Esophagus (tissue), 2 donors: ENCODE results near the gene CDKN2A. TPM values are rescaled to one million over a fixed set of nuclear protein-coding genes. Genes with fewer than 3 reads are reported as not detected.

Experiments
- H3K27ac ChIP-seq, 2 donors: one replicate each; pipeline ENCODE4 v1.5.1; 2013; ENCODE audit warnings: low read depth in 2 of 2, mild to moderate bottlenecking in 2 of 2, inconsistent platforms in 1 of 2, low read length in 1 of 2, moderate library complexity in 1 of 2
- H3K27me3 ChIP-seq, 2 donors: one replicate each; pipeline ENCODE4 v1.6.1; 2013; ENCODE audit warnings: low read length in 2 of 2, control low read depth in 1 of 2, mild to moderate bottlenecking in 1 of 2; ENCODE audit not compliant: insufficient read depth in 2 of 2, control insufficient read depth in 1 of 2
- H3K36me3 ChIP-seq, 2 donors: one replicate each; pipeline ENCODE4 v1.6.1; 2013; ENCODE audit warnings: low read length in 1 of 2; ENCODE audit not compliant: control insufficient read depth in 2 of 2, insufficient read depth in 2 of 2
- H3K4me1 ChIP-seq, 2 donors: one replicate each; pipeline ENCODE4 v1.6.1; 2013; ENCODE audit warnings: low read length in 1 of 2; ENCODE audit not compliant: control insufficient read depth in 2 of 2, insufficient read depth in 2 of 2
- H3K4me3 ChIP-seq, 2 donors: one replicate each; pipeline ENCODE4 v1.5.1; 2013; ENCODE audit warnings: low read length in 2 of 2, mild to moderate bottlenecking in 2 of 2, low read depth in 1 of 2, moderate library complexity in 1 of 2
- H3K9me3 ChIP-seq, 2 donors: one replicate each; pipeline ENCODE4 v1.6.1; 2013; ENCODE audit warnings: mild to moderate bottlenecking in 2 of 2, low read depth in 1 of 2, low read length in 1 of 2, moderate library complexity in 1 of 2; ENCODE audit not compliant: control insufficient read depth in 2 of 2, insufficient read depth in 1 of 2
- WGBS, 2 donors: extraction: QIAGEN DNeasy Blood & Tissue Kit; methylation state at CpG; one replicate each; pipeline ENCODE4 v1.1.7; 2013; 5-methylcytosine and 5-hydroxymethylcytosine counted together
- polyA plus RNA-seq, 2 donors: library from polyadenylated mRNA; stranded (reverse); fragments of 200-250 nt; gene quantifications; one replicate each; pipeline ENCODE4 v1.2.3, GENCODE V29; 2013
- donor health status: healthy with polysubstance abuse.
- donor health status: Bipolar disorder and iron deficiency.

CDKN2A gene
- polyA plus RNA-seq, 2 donors = 6.1 to 11.3 TPM

GRCh38 chr9:22008717-22009505, 14.7 kb upstream of the CDKN2A start, which contains the start of gene CDKN2B:
Gene CDKN2B, minus strand, starts transcription at chr9:22009305. Its CDS starts 352 bp downstream, at chr9:22008953.
- H3K27ac ChIP-seq = peak within 1 kb of the TSS; percentile 94 to 96
- no peaks in the 10 kb centered on the region for H3K9me3 ChIP-seq
- H3K36me3 ChIP-seq = peaks cover 0 to 9% of the 10 kb centered on the region in 2 donors
- H3K4me1 ChIP-seq = peaks cover 3 to 7% of the 10 kb centered on the region in 2 donors
- peaks cover 0 to 6% of the 10 kb centered on the region in 2 donors for H3K27me3 ChIP-seq
- 1% methylated on average over 85 to 86 of the region's 86 CpGs for WGBS, 2 donors
- peak within 1 kb of the TSS; percentile 69 to 83 for H3K4me3 ChIP-seq

GRCh38 chr9:22008384-22008716, 14.2 kb upstream of the CDKN2A start:
- 6 to 7% methylated on average over 8 of the region's 8 CpGs for WGBS, 2 donors
- peaks cover 0 to 9% of the 10 kb centered on the region in 2 donors for H3K36me3 ChIP-seq
- peaks cover 3 to 7% of the 10 kb centered on the region in 2 donors for H3K4me1 ChIP-seq
- peaks cover 0 to 6% of the 10 kb centered on the region in 2 donors for H3K27me3 ChIP-seq
- peak overlapping the region; percentile 94 to 96 for H3K27ac ChIP-seq
- H3K4me3 ChIP-seq = peak overlapping the region; percentile 69 to 83
- no peaks in the 10 kb centered on the region for H3K9me3 ChIP-seq

GRCh38 chr9:22005702-22006606, 11.8 kb upstream of the CDKN2A start:
- no peaks in the 10 kb centered on the region for H3K9me3 ChIP-seq
- WGBS, 2 donors = 20 to 23% methylated on average over 33 to 44 of the region's 44 CpGs
- peaks cover 3 to 7% of the 10 kb centered on the region in 2 donors for H3K4me1 ChIP-seq
- H3K27ac ChIP-seq = no peak overlapping the region
- peaks cover 0 to 6% of the 10 kb centered on the region in 2 donors for H3K27me3 ChIP-seq
- H3K4me3 ChIP-seq = peak overlapping the region; percentile 37 to 54
- peaks cover 0 to 9% of the 10 kb centered on the region in 2 donors for H3K36me3 ChIP-seq

GRCh38 chr9:22005021-22005701, 11.0 kb upstream of the CDKN2A start:
- H3K4me3 ChIP-seq = peak overlapping the region in 1 of 2 donors; percentile 54
- WGBS, 2 donors = 32 to 36% methylated on average over 25 of the region's 25 CpGs
- H3K4me1 ChIP-seq = peaks cover 3 to 7% of the 10 kb centered on the region in 2 donors
- peaks cover 0 to 9% of the 10 kb centered on the region in 2 donors for H3K36me3 ChIP-seq
- no peaks in the 10 kb centered on the region for H3K9me3 ChIP-seq
- H3K27me3 ChIP-seq = peaks cover 0 to 6% of the 10 kb centered on the region in 2 donors
- no peak overlapping the region for H3K27ac ChIP-seq

GRCh38 chr9:22002038-22002437, 7.8 kb upstream of the CDKN2A start:
- no peaks in the 10 kb centered on the region for H3K9me3 ChIP-seq
- H3K27ac ChIP-seq = no peak overlapping the region
- H3K4me1 ChIP-seq = peaks cover 3 to 7% of the 10 kb centered on the region in 2 donors
- WGBS, 2 donors = 38 to 48% methylated on average over 1 of the region's 1 CpG
- H3K27me3 ChIP-seq = peaks cover 0 to 6% of the 10 kb centered on the region in 2 donors
- no peak overlapping the region for H3K4me3 ChIP-seq
- peaks cover 0 to 9% of the 10 kb centered on the region in 2 donors for H3K36me3 ChIP-seq

- Histone ChIP-seq H3K27ac (no peak overlapping the region), H3K27me3 (no peaks in the 10 kb centered on the region), H3K4me3 (no peak overlapping the region), H3K9me3 (no peaks in the 10 kb centered on the region), H3K36me3 (no peaks in the 10 kb centered on the region), H3K4me1 (peaks cover 0 to 3% of the 10 kb centered on the region in 2 donors)
- WGBS, 2 donors = 87 to 88% methylated on average over 2 of the region's 2 CpGs
Observed at GRCh38 chr9:21998026-21998425, 3.8 kb upstream of the CDKN2A start.

GRCh38 chr9:21997480-21997879, 3.3 kb upstream of the CDKN2A start:
- no peaks in the 10 kb centered on the region for H3K27me3 ChIP-seq
- WGBS, 2 donors = 89 to 91% methylated on average over 1 of the region's 1 CpG
- H3K36me3 ChIP-seq = no peaks in the 10 kb centered on the region
- no peak overlapping the region for H3K27ac ChIP-seq
- no peak overlapping the region for H3K4me3 ChIP-seq
- peaks cover 0 to 3% of the 10 kb centered on the region in 2 donors for H3K4me1 ChIP-seq
- H3K9me3 ChIP-seq = no peaks in the 10 kb centered on the region

- Histone ChIP-seq H3K27ac (no peak overlapping the region), H3K36me3 (no peaks in the 10 kb centered on the region), H3K9me3 (no peaks in the 10 kb centered on the region), H3K4me1 (peaks cover 0 to 3% of the 10 kb centered on the region in 2 donors), H3K27me3 (no peaks in the 10 kb centered on the region), H3K4me3 (no peak overlapping the region)
- 88 to 89% methylated on average over 5 of the region's 5 CpGs for WGBS, 2 donors
Observed at GRCh38 chr9:21996858-21997257, 2.7 kb upstream of the CDKN2A start.

- H3K4me3 ChIP-seq = no peak overlapping the region
- H3K27me3 ChIP-seq = no peaks in the 10 kb centered on the region
- H3K27ac ChIP-seq = no peak overlapping the region
- H3K9me3 ChIP-seq = no peaks in the 10 kb centered on the region
- no peaks in the 10 kb centered on the region for H3K36me3 ChIP-seq
- peaks cover 0 to 3% of the 10 kb centered on the region in 2 donors for H3K4me1 ChIP-seq
- 73 to 81% methylated on average over 9 of the region's 9 CpGs for WGBS, 2 donors
Observed at GRCh38 chr9:21996438-21996837, 2.2 kb upstream of the CDKN2A start.
